Measurements from ENCODE around the gene RAB40C.

RAB40C gene

GRCh38 chr16:668519-669171 is 78.8 kb downstream of the RAB40C start:
- DNase-seq (ENCODE audit: low read depth): no peak

GRCh38 chr16:669666-670065 is 79.8 kb downstream of the RAB40C start:
- DNase-seq (ENCODE audit: low read depth): no peak

- DNase-seq (ENCODE audit: low read depth): no peak
These were observed 80.9 kb downstream of the RAB40C start for GRCh38 chr16:670485-671352.

- no peak for DNase-seq (ENCODE audit: low read depth)
These were observed 81.7 kb downstream of the RAB40C start for GRCh38 chr16:671353-672131.

GRCh38 chr16:672371-672770 is 82.5 kb downstream of the RAB40C start:
- DNase-seq (ENCODE audit: low read depth): no peak

- DNase-seq (ENCODE audit: low read depth): no peak
These were observed 83.0 kb downstream of the RAB40C start for GRCh38 chr16:672851-673250.

GRCh38 chr16:673399-673991 is 83.6 kb downstream of the RAB40C start:
- DNase-seq (ENCODE audit: low read depth): no peak

- no peak for DNase-seq (ENCODE audit: low read depth)
These were observed 84.5 kb downstream of the RAB40C start for GRCh38 chr16:674214-674881.

GRCh38 chr16:674968-675883 is 85.4 kb downstream of the RAB40C start, which contains the start of gene RHBDL1:
Gene RHBDL1, plus strand, starts transcription at chr16:675671. Its CDS starts 120 bp downstream, at chr16:675791.
- DNase-seq (ENCODE audit: low read depth): no peak

- no peak for DNase-seq (ENCODE audit: low read depth)
These were observed 86.2 kb downstream of the RAB40C start for GRCh38 chr16:675884-676564.

- no peak for DNase-seq (ENCODE audit: low read depth)
These were observed 86.7 kb downstream of the RAB40C start for GRCh38 chr16:676565-676902.

- no peak for DNase-seq (ENCODE audit: low read depth)
These were observed 87.0 kb downstream of the RAB40C start for GRCh38 chr16:676913-677312.

- DNase-seq (ENCODE audit: low read depth): no peak
These were observed 87.7 kb downstream of the RAB40C start for GRCh38 chr16:677316-678190.

- no peak for DNase-seq (ENCODE audit: low read depth)
These were observed 88.5 kb downstream of the RAB40C start for GRCh38 chr16:678209-678857.
